SK-N-SH (cell line): ENCODE measurements around the gene ARHGEF40. TPM values are rescaled to one million over a fixed set of nuclear protein-coding genes. Genes with fewer than 3 reads are reported as not detected.

ENCODE experiments used
- CTCF ChIA-PET: fragments of 300-600, 350-600 bp; formaldehyde crosslinking; extraction: SDS; loops from one replicate; lab custom pipeline; 2021; lab: Yijun Ruan, JAX
- POLR2A ChIA-PET: fragments of 350-600 bp; sonication (Branson Sonifier 250); formaldehyde crosslinking; extraction: SDS; loops from one replicate; lab custom pipeline; 2020; ENCODE audit warnings: antibody characterized with exemption, inconsistent platforms; lab: Yijun Ruan, JAX
- DNase-seq: peaks from one replicate; pipeline ENCODE4 v3.0.0; 2012
- H2AFZ ChIP-seq: fragments of 200-600 bp; sonication (generic); 2 replicates; pipeline ENCODE4 v1.8.1; 2016; ENCODE audit warnings: antibody characterized with exemption, mild to moderate bottlenecking, low read depth
- H3F3A ChIP-seq: fragments of 200-600 bp; sonication (generic); replicated peaks from 2 replicates; pipeline ENCODE3; 2016; ENCODE audit warnings: antibody characterized with exemption, mild to moderate bottlenecking; ENCODE audit not compliant: insufficient read depth
- H3K27ac ChIP-seq, 2 experiments: fragments of 200-500 bp in 1 of 2; fragments of 200-600 bp in 1 of 2; sonication (Bioruptor generic) in 1 of 2; sonication (generic), shearing (Covaris generic) in 1 of 2; 2 replicates each; pipeline versions ENCODE4 v1.5.1 to v1.6.1; 2014 to 2016; ENCODE audit warnings: low read depth in 2 of 2, inconsistent platforms in 1 of 2, low read length in 1 of 2, mild to moderate bottlenecking in 1 of 2, mixed read lengths in 1 of 2
- H3K27me3 ChIP-seq: fragments of 200-600 bp; sonication (generic), shearing (Covaris generic); 2 replicates; pipeline ENCODE4 v1.6.1; 2016; ENCODE audit warnings: mixed run types; ENCODE audit not compliant: insufficient read depth
- H3K36me3 ChIP-seq, 2 experiments: fragments of 200-500 bp in 1 of 2; fragments of 200-600 bp in 1 of 2; sonication (Bioruptor generic) in 1 of 2; sonication (generic) in 1 of 2; replicated peaks in 1 of 2; 2 replicates each; pipeline versions ENCODE3 to v1.5.1; 2014 to 2016; ENCODE audit warnings: low read length in 1 of 2, mild to moderate bottlenecking in 1 of 2; ENCODE audit not compliant: insufficient read depth in 2 of 2, control insufficient read depth in 1 of 2
- H3K4me1 ChIP-seq, 2 experiments: fragments of 200-500 bp in 1 of 2; fragments of 200-600 bp in 1 of 2; sonication (Bioruptor generic) in 1 of 2; sonication (generic), shearing (Covaris generic) in 1 of 2; 2 replicates each; pipeline versions ENCODE4 v1.5.1 to v1.6.1; 2014 to 2016; ENCODE audit warnings: low read depth in 1 of 2, low read length in 1 of 2, mixed run types in 1 of 2; ENCODE audit not compliant: insufficient read depth in 2 of 2, control insufficient read depth in 1 of 2
- H3K4me2 ChIP-seq: fragments of 200-600 bp; sonication (generic), shearing (Covaris generic); 2 replicates; pipeline ENCODE4 v1.6.1; 2017; ENCODE audit warnings: mixed run types
- H3K4me3 ChIP-seq, 2 experiments: fragments of 200-500 bp in 1 of 2; fragments of 200-600 bp in 1 of 2; sonication (Bioruptor generic) in 1 of 2; sonication (generic), shearing (Covaris generic) in 1 of 2; 2 replicates each; pipeline versions ENCODE4 v1.5.1 to v1.8.1; 2014 to 2016; ENCODE audit warnings: low read depth in 2 of 2, inconsistent platforms in 1 of 2, low read length in 1 of 2, mild to moderate bottlenecking in 1 of 2, mixed read lengths in 1 of 2, moderate library complexity in 1 of 2
- H3K79me2 ChIP-seq: fragments of 200-600 bp; sonication (generic); 2 replicates; pipeline ENCODE4 v1.8.1; 2017; ENCODE audit warnings: mild to moderate bottlenecking; ENCODE audit not compliant: insufficient read depth
- H3K9ac ChIP-seq: fragments of 200-600 bp; sonication (generic); 2 replicates; pipeline ENCODE4 v1.6.1; 2017; ENCODE audit warnings: mixed run types
- H3K9me2 ChIP-seq: fragments of 200-600 bp; sonication (generic); 2 replicates; pipeline ENCODE4 v1.6.1; 2017; ENCODE audit warnings: mixed run types
- H3K9me3 ChIP-seq: fragments of 200-600 bp; sonication (generic); 2 replicates; pipeline ENCODE4 v1.6.1; 2017; ENCODE audit warnings: mixed run types, mild to moderate bottlenecking, moderate library complexity
- H4K20me1 ChIP-seq: fragments of 200-600 bp; sonication (generic); 2 replicates; pipeline ENCODE4 v1.6.1; 2017; ENCODE audit warnings: mild to moderate bottlenecking, mixed run types; ENCODE audit not compliant: insufficient read depth
- FOSL2 ChIP-seq: IDR thresholded peaks from 2 replicates; pipeline ENCODE4 v1.4.0; 2012; ENCODE audit warnings: low read depth, mild to moderate bottlenecking, moderate library complexity, borderline replicate concordance
- MEF2A ChIP-seq: IDR thresholded peaks from 2 replicates; pipeline ENCODE4 v1.4.0; 2012; ENCODE audit warnings: low read depth, borderline replicate concordance
- POLR2AphosphoS5 ChIP-seq: IDR thresholded peaks from 2 replicates; pipeline ENCODE4 v1.6.1; 2012; ENCODE audit warnings: low read depth, low read length
- RAD21 ChIP-seq: IDR thresholded peaks from 2 replicates; pipeline ENCODE4 v1.6.1; 2012; ENCODE audit warnings: mild to moderate bottlenecking, low read length
- RCOR1 ChIP-seq: fragments of 150-350 bp; IDR thresholded peaks from 2 replicates; pipeline ENCODE4 v1.6.1; 2017; ENCODE audit warnings: antibody characterized with exemption, low read length
- RFX5 ChIP-seq: IDR thresholded peaks from 2 replicates; pipeline ENCODE4 v1.6.1; 2012; ENCODE audit warnings: mild to moderate bottlenecking, improper control_type of control experiment, low read length
- SIN3A ChIP-seq: IDR thresholded peaks from 2 replicates; pipeline ENCODE4 v1.6.1; 2012; ENCODE audit warnings: low read depth, mild to moderate bottlenecking, low read length, moderate library complexity, borderline replicate concordance
- TCF12 ChIP-seq: IDR thresholded peaks from 2 replicates; pipeline ENCODE4 v1.4.0; 2012
- TEAD4 ChIP-seq: IDR thresholded peaks from 2 replicates; pipeline ENCODE4 v1.4.0; 2012; ENCODE audit warnings: mild to moderate bottlenecking, borderline replicate concordance; ENCODE audit not compliant: insufficient read depth
- WGBS: methylation state at CpG from one replicate; pipeline ENCODE4 v1.1.6; 2017; ENCODE audit warnings: low lambda C conversion rate; 5-methylcytosine and 5-hydroxymethylcytosine counted together
- polyA plus RNA-seq, 3 experiments: library from polyadenylated mRNA; depleted of rRNA; stranded (reverse); fragments of >200 nt; gene quantifications; 2 replicates each; pipeline ENCODE4 v1.2.3, GENCODE V29; 2012
- TF ChIP-seq, protein P1 (sequence below): IDR thresholded peaks from 2 replicates; pipeline ENCODE4 v1.4.0; 2012; ENCODE audit warnings: low read depth, borderline replicate concordance
- TF ChIP-seq, protein P2 (sequence below): fragments of 150-350 bp; IDR thresholded peaks from 2 replicates; pipeline ENCODE4 v1.6.1; 2016; ENCODE audit warnings: mild to moderate bottlenecking, low read depth, low read length

The ARHGEF40 gene
- polyA plus RNA-seq, 1 of the 3 experiments (the other 2 are of a cell fraction), result 58.8 TPM

DNA sequence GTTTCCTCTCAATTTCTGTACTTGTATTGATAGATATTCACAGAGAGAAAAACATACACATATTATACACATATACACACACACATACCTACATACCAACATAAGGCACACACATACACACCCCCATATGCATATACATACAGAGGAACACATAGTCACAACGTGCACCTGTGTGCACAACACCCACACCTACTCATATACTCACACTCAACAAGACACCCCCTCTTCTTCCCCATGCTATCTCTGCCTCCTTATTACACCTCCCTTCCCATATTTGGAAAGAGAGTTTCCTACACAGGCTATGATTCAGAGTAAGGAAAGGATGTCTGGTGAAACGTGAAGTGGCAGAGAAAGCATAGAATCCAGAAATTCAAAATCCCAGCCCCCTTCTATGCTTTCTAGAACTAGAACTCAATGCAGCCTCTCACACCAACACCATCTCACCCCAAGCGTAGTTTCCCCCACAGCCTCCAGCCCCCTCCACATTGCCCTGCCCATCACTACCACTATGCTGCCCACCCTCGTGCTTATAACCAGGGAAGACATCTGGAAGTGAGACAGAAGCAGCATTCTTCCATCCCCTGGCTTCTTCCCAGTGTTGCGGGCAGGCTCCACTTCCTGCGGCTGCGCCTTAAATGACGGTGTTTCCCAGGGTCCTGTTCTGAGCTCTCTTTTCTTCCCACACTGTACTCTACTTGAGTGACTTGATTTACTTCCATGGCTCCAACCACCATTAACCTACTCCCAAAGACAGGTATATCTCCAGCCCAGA is 10.1 kb upstream of the ARHGEF40 start:
- ChIA-PET CTCF (interaction anchor here (0.7 to 1.5 kb wide), 3 partner anchors 44 to 45 kb away, joined by 3 read pairs; no protein-coding TSS in a partner anchor), POLR2A (no interaction called here)
- Histone ChIP-seq H3K79me2 (no peaks in the 10 kb centered on the region), H3K36me3 (no peaks in the 10 kb centered on the region), H3K9me2 (no peaks in the 10 kb centered on the region), H3K9ac (no peak overlapping the region), H3K4me3 (no peak overlapping the region), H3K4me2 (no peak overlapping the region), H3F3A (peaks cover 3% of the 10 kb centered on the region), H3K27ac (no peak overlapping the region), H3K27me3 (no peaks in the 10 kb centered on the region), H2AFZ (no peak overlapping the region), H3K9me3 (no peaks in the 10 kb centered on the region), H3K4me1 (peaks cover 0 to 10% of the 10 kb centered on the region in 2 experiments; a peak in 3 of 4 replicates), H4K20me1 (no peaks in the 10 kb centered on the region)
- TF ChIP-seq RAD21 (no peak), FOSL2 (no peak)
- DNase-seq, result no peak
- 70% methylated on average over 8 of the region's 8 CpGs for WGBS

DNA sequence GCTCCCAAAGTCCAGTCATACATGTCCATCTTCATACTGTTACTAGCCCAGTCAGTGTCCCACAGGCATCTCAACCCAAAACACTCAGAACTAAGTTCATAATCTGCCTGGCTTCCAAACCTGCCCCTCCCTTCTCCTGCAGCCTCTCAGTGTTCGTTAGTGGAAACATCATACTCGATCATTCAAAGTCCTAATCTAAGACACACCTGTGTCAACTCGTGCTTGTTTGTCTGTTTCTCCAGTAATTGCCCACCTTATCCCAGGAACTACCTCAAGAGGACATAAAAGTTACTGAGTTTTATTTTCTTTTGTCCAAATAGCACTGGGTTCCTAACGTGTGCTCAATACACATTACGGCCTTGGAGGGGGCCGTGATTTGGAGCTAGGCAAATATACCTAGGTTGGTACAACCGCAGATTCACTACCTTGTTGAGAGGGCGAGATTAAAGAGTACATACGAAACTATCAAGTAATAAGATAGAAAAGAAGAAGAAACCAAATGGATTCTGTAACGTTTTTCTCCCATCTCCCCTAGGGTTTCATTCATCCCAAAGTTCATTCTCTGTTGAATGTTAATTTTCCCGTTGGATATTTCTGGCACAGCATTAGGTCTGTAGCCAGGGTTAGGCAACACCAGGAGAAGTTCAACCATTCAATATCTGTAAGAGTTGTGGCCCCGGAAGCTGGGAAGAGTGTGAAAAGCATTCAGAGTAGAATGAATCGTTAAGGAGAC is 9.3 kb upstream of the ARHGEF40 start:
- Histone ChIP-seq H3K4me2 (no peak overlapping the region), H3F3A (peaks cover 3% of the 10 kb centered on the region), H3K36me3 (no peaks in the 10 kb centered on the region), H3K4me3 (no peak overlapping the region), H3K9ac (no peak overlapping the region), H3K9me3 (no peaks in the 10 kb centered on the region), H3K4me1 (peaks cover 0 to 10% of the 10 kb centered on the region in 2 experiments; a peak in 3 of 4 replicates), H3K79me2 (no peaks in the 10 kb centered on the region), H3K9me2 (no peaks in the 10 kb centered on the region), H3K27me3 (no peaks in the 10 kb centered on the region), H4K20me1 (no peaks in the 10 kb centered on the region), H2AFZ (no peak overlapping the region)
- 75% methylated on average over 13 of the region's 13 CpGs for WGBS
- CTCF ChIA-PET, result interaction anchor here (0.7 to 1.9 kb wide), 4 partner anchors 27 to 43 kb away, joined by 3 to 13 read pairs (median 8); no protein-coding TSS in a partner anchor
- DNase-seq, result no peak
- POLR2A ChIA-PET, result no interaction called here
- TF ChIP-seq RCOR1 (no peak), MEF2A (no peak), TCF12 (no peak), TEAD4 (no peak), RFX5 (no peak), POLR2AphosphoS5 (no peak), SIN3A (no peak)
- TF ChIP-seq, protein P1, sequence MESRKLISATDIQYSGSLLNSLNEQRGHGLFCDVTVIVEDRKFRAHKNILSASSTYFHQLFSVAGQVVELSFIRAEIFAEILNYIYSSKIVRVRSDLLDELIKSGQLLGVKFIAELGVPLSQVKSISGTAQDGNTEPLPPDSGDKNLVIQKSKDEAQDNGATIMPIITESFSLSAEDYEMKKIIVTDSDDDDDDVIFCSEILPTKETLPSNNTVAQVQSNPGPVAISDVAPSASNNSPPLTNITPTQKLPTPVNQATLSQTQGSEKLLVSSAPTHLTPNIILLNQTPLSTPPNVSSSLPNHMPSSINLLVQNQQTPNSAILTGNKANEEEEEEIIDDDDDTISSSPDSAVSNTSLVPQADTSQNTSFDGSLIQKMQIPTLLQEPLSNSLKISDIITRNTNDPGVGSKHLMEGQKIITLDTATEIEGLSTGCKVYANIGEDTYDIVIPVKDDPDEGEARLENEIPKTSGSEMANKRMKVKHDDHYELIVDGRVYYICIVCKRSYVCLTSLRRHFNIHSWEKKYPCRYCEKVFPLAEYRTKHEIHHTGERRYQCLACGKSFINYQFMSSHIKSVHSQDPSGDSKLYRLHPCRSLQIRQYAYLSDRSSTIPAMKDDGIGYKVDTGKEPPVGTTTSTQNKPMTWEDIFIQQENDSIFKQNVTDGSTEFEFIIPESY, result no peak
- TF ChIP-seq, protein P2, sequence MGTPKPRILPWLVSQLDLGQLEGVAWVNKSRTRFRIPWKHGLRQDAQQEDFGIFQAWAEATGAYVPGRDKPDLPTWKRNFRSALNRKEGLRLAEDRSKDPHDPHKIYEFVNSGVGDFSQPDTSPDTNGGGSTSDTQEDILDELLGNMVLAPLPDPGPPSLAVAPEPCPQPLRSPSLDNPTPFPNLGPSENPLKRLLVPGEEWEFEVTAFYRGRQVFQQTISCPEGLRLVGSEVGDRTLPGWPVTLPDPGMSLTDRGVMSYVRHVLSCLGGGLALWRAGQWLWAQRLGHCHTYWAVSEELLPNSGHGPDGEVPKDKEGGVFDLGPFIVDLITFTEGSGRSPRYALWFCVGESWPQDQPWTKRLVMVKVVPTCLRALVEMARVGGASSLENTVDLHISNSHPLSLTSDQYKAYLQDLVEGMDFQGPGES, result no peak
- TF ChIP-seq, all 33 proteins: peak for 0
- no peak overlapping the region for H3K27ac ChIP-seq
